H1 (cell line): ENCODE data around the gene MARCHF10. TPM values are rescaled to one million over a fixed set of nuclear protein-coding genes. Genes with fewer than 3 reads are reported as not detected.

ENCODE experiments used
- CTCF ChIA-PET: fragments of 300-600 bp; sonication (Branson Sonifier 250); formaldehyde crosslinking; loops from one replicate; lab custom pipeline; 2021; ENCODE audit not compliant: partially characterized antibody; lab: Charles Lee
- POLR2A ChIA-PET: fragments of 300-600 bp; sonication (Branson Sonifier 250); formaldehyde crosslinking; loops from one replicate; lab custom pipeline; 2021; ENCODE audit warnings: inconsistent platforms; ENCODE audit not compliant: partially characterized antibody; lab: Charles Lee
- DNase-seq, 2 experiments: peaks; one replicate each; pipeline versions ENCODE4 v3.0.0 to v3.0.0-alpha.2; 2010 to 2022; ENCODE audit warnings: low spot score in 2 of 2, low read depth in 1 of 2, mixed read lengths in 1 of 2
- FAIRE-seq: peaks from 2 replicates; lab custom pipeline; 2011; peaks lifted over from hg19 to GRCh38; lab: Jason Lieb, UNC
- H2AFZ ChIP-seq: 2 replicates; pipeline ENCODE4 v1.8.1; 2012; ENCODE audit warnings: low read length, inconsistent platforms
- H2AK5ac ChIP-seq: 2 replicates; pipeline ENCODE4 v1.6.1; 2013; ENCODE audit warnings: low read depth, low read length
- H2BK120ac ChIP-seq: replicated peaks from 2 replicates; pipeline ENCODE3; 2013; ENCODE audit warnings: low read depth, low read length, inconsistent platforms
- H2BK12ac ChIP-seq: 2 replicates; pipeline ENCODE4 v1.6.1; 2013; ENCODE audit warnings: low read depth, low read length
- H2BK15ac ChIP-seq: 2 replicates; pipeline ENCODE4 v1.6.1; 2013; ENCODE audit warnings: low read length
- H2BK20ac ChIP-seq: 2 replicates; pipeline ENCODE4 v1.6.1; 2013; ENCODE audit warnings: low read length
- H2BK5ac ChIP-seq: 2 replicates; pipeline ENCODE4 v1.6.1; 2013; ENCODE audit warnings: low read depth, low read length
- H3K14ac ChIP-seq: 2 replicates; pipeline ENCODE4 v1.6.1; 2013; ENCODE audit warnings: inconsistent platforms; ENCODE audit not compliant: insufficient read length
- H3K18ac ChIP-seq: 2 replicates; pipeline ENCODE4 v1.6.1; 2013; ENCODE audit warnings: low read length; ENCODE audit errors: extremely low read depth
- H3K23ac ChIP-seq: 2 replicates; pipeline ENCODE4 v1.6.1; 2013; ENCODE audit warnings: inconsistent platforms; ENCODE audit not compliant: insufficient read length
- H3K23me2 ChIP-seq: 2 replicates; pipeline ENCODE4 v1.6.1; 2013; ENCODE audit warnings: low read depth, low read length
- H3K27ac ChIP-seq: 2 replicates; pipeline ENCODE4 v1.6.1; 2011; ENCODE audit warnings: low read depth, low read length, inconsistent platforms
- H3K27me3 ChIP-seq, 4 experiments: replicated peaks in 1 of 4; 1 replicate in 1 of 4; 2 replicates in 3 of 4; pipeline versions ENCODE4 v1.6.1 to v1.8.1; 2011 to 2013; ENCODE audit warnings: low read length in 3 of 4, mild to moderate bottlenecking in 3 of 4, inconsistent platforms in 2 of 4, mixed read lengths in 2 of 4, moderate library complexity in 1 of 4; ENCODE audit not compliant: control insufficient read depth in 3 of 4, insufficient read depth in 3 of 4; ENCODE audit errors: extremely low read depth in 1 of 4
- H3K36me3 ChIP-seq, 4 experiments: 2 replicates each; pipeline versions ENCODE4 v1.6.1 to v1.8.1; 2011 to 2013; ENCODE audit warnings: mild to moderate bottlenecking in 4 of 4, low read length in 3 of 4, moderate library complexity in 2 of 4, control low read depth in 1 of 4, inconsistent platforms in 1 of 4; ENCODE audit not compliant: insufficient read depth in 4 of 4, control insufficient read depth in 2 of 4
- H3K4ac ChIP-seq: replicated peaks from 2 replicates; pipeline ENCODE3; 2013; ENCODE audit warnings: low read length, low read depth, mixed read lengths, inconsistent platforms; ENCODE audit not compliant: insufficient read length
- H3K4me1 ChIP-seq, 4 experiments: replicated peaks in 1 of 4; 1 replicate in 1 of 4; 2 replicates in 3 of 4; pipeline versions ENCODE4 v1.6.1 to v1.8.1; 2011 to 2013; ENCODE audit warnings: low read length in 3 of 4, inconsistent platforms in 2 of 4, mixed read lengths in 1 of 4; ENCODE audit not compliant: insufficient read depth in 4 of 4, control insufficient read depth in 3 of 4
- H3K4me2 ChIP-seq, 2 experiments: 2 replicates each; pipeline versions ENCODE4 v1.6.1 to v1.8.1; 2011 to 2013; ENCODE audit warnings: low read depth in 2 of 2, low read length in 2 of 2, control low read depth in 1 of 2, inconsistent platforms in 1 of 2, mild to moderate bottlenecking in 1 of 2; ENCODE audit not compliant: insufficient read depth in 1 of 2
- H3K4me3 ChIP-seq, 4 experiments: fragments of 200-600, 300-600 bp in 1 of 4; sonication (generic), shearing (Covaris generic), sonication (Bioruptor Twin) in 1 of 4; 2 replicates each; pipeline versions ENCODE4 v1.5.1 to v1.8.1; 2011 to 2016; ENCODE audit warnings: low read length in 4 of 4, low read depth in 3 of 4, control low read depth in 2 of 4, inconsistent platforms in 2 of 4, mild to moderate bottlenecking in 2 of 4, mixed read lengths in 1 of 4, moderate library complexity in 1 of 4; ENCODE audit not compliant: insufficient read depth in 2 of 4; ENCODE audit errors: extremely low read depth in 1 of 4
- H3K56ac ChIP-seq: replicated peaks from 2 replicates; pipeline ENCODE3; 2013; ENCODE audit warnings: low read depth, mild to moderate bottlenecking, mixed read lengths, low read length, inconsistent platforms; ENCODE audit not compliant: insufficient read length
- H3K79me1 ChIP-seq: 2 replicates; pipeline ENCODE4 v1.6.1; 2013; ENCODE audit warnings: low read depth, low read length, control low read depth
- H3K79me2 ChIP-seq, 2 experiments: 2 replicates each; pipeline versions ENCODE4 v1.6.1 to v1.8.1; 2012 to 2013; ENCODE audit warnings: low read length in 2 of 2, mild to moderate bottlenecking in 2 of 2, inconsistent platforms in 1 of 2; ENCODE audit not compliant: insufficient read depth in 2 of 2, control insufficient read depth in 1 of 2
- H3K9ac ChIP-seq, 4 experiments: replicated peaks in 1 of 4; 1 replicate in 1 of 4; 2 replicates in 3 of 4; pipeline versions ENCODE4 v1.6.1 to v1.8.1; 2011 to 2013; ENCODE audit warnings: low read depth in 3 of 4, low read length in 3 of 4, control low read depth in 2 of 4, mild to moderate bottlenecking in 2 of 4, moderate library complexity in 2 of 4, inconsistent platforms in 1 of 4; ENCODE audit errors: extremely low read depth in 1 of 4
- H3K9me3 ChIP-seq, 2 experiments: 2 replicates each; pipeline versions ENCODE4 v1.6.1 to v1.8.1; 2012 to 2013; ENCODE audit warnings: mild to moderate bottlenecking in 2 of 2, moderate library complexity in 2 of 2, control low read depth in 1 of 2, inconsistent platforms in 1 of 2, low read depth in 1 of 2, low read length in 1 of 2, mixed read lengths in 1 of 2; ENCODE audit not compliant: insufficient read depth in 2 of 2
- H4K20me1 ChIP-seq, 2 experiments: replicated peaks in 1 of 2; 2 replicates each; pipeline versions ENCODE3 to v1.8.1; 2011 to 2013; ENCODE audit warnings: inconsistent platforms in 2 of 2, low read length in 2 of 2, mild to moderate bottlenecking in 1 of 2; ENCODE audit not compliant: insufficient read depth in 2 of 2, control insufficient read depth in 1 of 2
- H4K5ac ChIP-seq: 2 replicates; pipeline ENCODE4 v1.6.1; 2013; ENCODE audit warnings: low read length, low read depth, mixed read lengths, inconsistent platforms; ENCODE audit not compliant: insufficient read length
- H4K8ac ChIP-seq: 2 replicates; pipeline ENCODE4 v1.8.0; 2013; ENCODE audit warnings: mild to moderate bottlenecking, moderate library complexity, low read length, inconsistent platforms; ENCODE audit not compliant: insufficient read depth; ENCODE audit errors: extremely low read depth
- H4K91ac ChIP-seq: replicated peaks from 2 replicates; pipeline ENCODE3; 2013; ENCODE audit warnings: low read length, mixed read lengths, inconsistent platforms; ENCODE audit not compliant: insufficient read length
- ATF2 ChIP-seq: IDR thresholded peaks from 2 replicates; pipeline ENCODE4 v1.6.1; 2012; ENCODE audit warnings: low read length, inconsistent platforms
- BCL11A ChIP-seq, 2 experiments: IDR thresholded peaks; one replicate each; pipeline ENCODE4 v1.6.1; 2011; ENCODE audit warnings: low read depth in 2 of 2, low read length in 2 of 2, mild to moderate bottlenecking in 2 of 2
- EZH2 ChIP-seq: fragments of 200-600 bp; sonication (generic); IDR thresholded peaks from 2 replicates; pipeline ENCODE4 v1.7.1; 2012; ENCODE audit warnings: low read depth, mild to moderate bottlenecking, moderate library complexity, low read length, inconsistent platforms; ENCODE audit not compliant: severe bottlenecking
- HDAC2 ChIP-seq, 2 experiments: fragments of 300-600 bp in 1 of 2; sonication (generic) in 1 of 2; IDR thresholded peaks; 2 replicates each; pipeline ENCODE4 v1.6.1; 2011 to 2012; ENCODE audit warnings: low read depth in 2 of 2, low read length in 2 of 2, mild to moderate bottlenecking in 2 of 2, moderate library complexity in 2 of 2, borderline replicate concordance in 1 of 2, inconsistent platforms in 1 of 2
- MAFK ChIP-seq: IDR thresholded peaks from 2 replicates; pipeline ENCODE4 v1.6.1; 2012; ENCODE audit warnings: low read depth, mild to moderate bottlenecking, improper control_type of control experiment, low read length
- SIN3A ChIP-seq, 2 experiments: IDR thresholded peaks in 1 of 2; conservative IDR thresholded peaks in 1 of 2; 2 replicates each; pipeline ENCODE4 v1.6.1; 2011 to 2012; ENCODE audit warnings: low read length in 2 of 2, improper control_type of control experiment in 1 of 2, low read depth in 1 of 2, mild to moderate bottlenecking in 1 of 2
- SIX5 ChIP-seq: IDR thresholded peaks from 2 replicates; pipeline ENCODE4 v1.6.1; 2011; ENCODE audit warnings: mild to moderate bottlenecking, low read depth, low read length
- SRF ChIP-seq: IDR thresholded peaks from 2 replicates; pipeline ENCODE4 v1.6.1; 2011; ENCODE audit warnings: mild to moderate bottlenecking, low read depth, low read length, moderate library complexity
- TAF1 ChIP-seq: IDR thresholded peaks from 2 replicates; pipeline ENCODE4 v1.6.1; 2011; ENCODE audit warnings: mild to moderate bottlenecking, low read depth, low read length
- YY1 ChIP-seq: IDR thresholded peaks from 2 replicates; pipeline ENCODE4 v1.6.1; 2011; ENCODE audit warnings: low read depth, mild to moderate bottlenecking, low read length
- WGBS, 2 experiments: shearing (Covaris generic) in 1 of 2; methylation state at CpG; one replicate each; pipeline versions ENCODE4 v1.1.6 to v1.1.7; 2013 to 2015; ENCODE audit warnings: low lambda C conversion rate in 2 of 2, mixed read lengths in 2 of 2, inconsistent platforms in 1 of 2, low coverage in 1 of 2, missing lambda C conversion rate in 1 of 2; ENCODE audit not compliant: insufficient replicate concordance in 2 of 2, insufficient coverage in 1 of 2, insufficient read length in 1 of 2; ENCODE audit errors: extremely low coverage in 1 of 2, missing lambda C conversion rate in 1 of 2; 5-methylcytosine and 5-hydroxymethylcytosine counted together
- polyA plus RNA-seq, 7 experiments: library from polyadenylated mRNA; depleted of rRNA in 3 of 7; stranded (reverse) in 5 of 7; unstranded in 2 of 7; fragments of >200 nt in 5 of 7; fragments of 200-250 nt in 2 of 7; gene quantifications; 1 replicate in 5 of 7; 2 replicates in 1 of 7; 4 replicates in 1 of 7; pipeline versions ENCODE4 v1.2.1 to v1.2.3, GENCODE V29; 2011 to 2013; ENCODE audit warnings: missing spikeins in 2 of 7, mixed read lengths in 2 of 7
- total RNA-seq: library from RNA; stranded (reverse); fragmentation: NEBNext Ultra II Directional; extraction: Animal tissue kit (Norgen Biotek cat#: 25700); gene quantifications from 2 replicates; pipeline ENCODE4 v1.2.1, GENCODE V29; 2021

The MARCHF10 gene
- total and polyA plus RNA-seq, 2 of the 8 experiments (the other 6 are each of a cell fraction or from before 2014, with no cell fraction given) = 0.48 to 0.73 TPM

- FAIRE-seq (no peak), DNase-seq (no peak)
- H3K9ac ChIP-seq = no peak overlapping the region
- peaks cover 0 to 7% (median 1%) of the 10 kb centered on the region in 4 experiments; a peak in 4 of 7 replicates for H3K27me3 ChIP-seq
- H2BK20ac ChIP-seq = no peak overlapping the region
- no peak overlapping the region for H2BK120ac ChIP-seq
- H3K9me3 ChIP-seq = no peaks in the 10 kb centered on the region
- ChIA-PET CTCF (interaction anchor here (0.5 to 1.4 kb wide), 7 partner anchors 9 to 719 kb away, joined by 3 to 7 read pairs (median 3); no protein-coding TSS in a partner anchor), POLR2A (interaction anchor here (0.7 kb wide), 1 partner anchor 8 kb away, joined by 3 read pairs; no protein-coding TSS in a partner anchor)
- no peak overlapping the region for H3K27ac ChIP-seq
- H3K79me1 ChIP-seq = no peaks in the 10 kb centered on the region
- H3K18ac ChIP-seq = no peak overlapping the region
- no peak overlapping the region for H2BK5ac ChIP-seq
- H3K79me2 ChIP-seq = no peaks in the 10 kb centered on the region
- H4K20me1 ChIP-seq = no peaks in the 10 kb centered on the region
- H4K91ac ChIP-seq = no peak overlapping the region
- WGBS, 2 experiments = 84% methylated on average over 12 of the region's 12 CpGs; no CpG with 5 or more reads in 1 of the 2 experiments
- peaks cover 3 to 14% (median 7%) of the 10 kb centered on the region in 4 experiments for H3K4me1 ChIP-seq
- no peak overlapping the region for H3K14ac ChIP-seq
- no peak overlapping the region for H3K4me3 ChIP-seq
- H3K23me2 ChIP-seq = peaks cover 18% of the 10 kb centered on the region; the same call in 1 of the 2 replicates
- no peak overlapping the region for H3K4me2 ChIP-seq
- H4K5ac ChIP-seq = no peak overlapping the region
- H3K23ac ChIP-seq = no peak overlapping the region
- peak overlapping the region; percentile 73; the same call in 1 of the 2 replicates for H2AFZ ChIP-seq
- H3K4ac ChIP-seq = no peak overlapping the region
- H2AK5ac ChIP-seq = no peak overlapping the region
- H2BK15ac ChIP-seq = no peak overlapping the region
- 0 out of 2 replicates have a peak overlapping the region, but pooled peaks have one; percentile 68 for H2BK12ac ChIP-seq
- peak overlapping the region; percentile 63; the same call in 1 of the 2 replicates for H4K8ac ChIP-seq
- no peak overlapping the region for H3K56ac ChIP-seq
- no peaks in the 10 kb centered on the region for H3K36me3 ChIP-seq
- TF ChIP-seq SRF (no peak), HDAC2 (IDR thresholded peaks at IDR 0.05; ENCODE audit: borderline replicate concordance in 1 of 2, low read depth in 2 of 2, low read length in 2 of 2) (no peak), EZH2 (no peak), TAF1 (no peak), BCL11A (IDR thresholded peaks at IDR 0.05; ENCODE audit: low read depth in 2 of 2, low read length in 2 of 2) (no peak), SIX5 (no peak), ATF2 (no peak), MAFK (no peak), SIN3A (conservative IDR thresholded peaks at IDR 0.05 in 1 of 2, IDR thresholded peaks at IDR 0.05 in 1 of 2; ENCODE audit: low read depth in 1 of 2, low read length in 2 of 2) (no peak), YY1 (no peak)
Observed at GRCh38 chr17:62700964-62701705, 107.0 kb downstream of the MARCHF10 start.
